Measurements from ENCODE around the gene PTPN12.

Gene PTPN12

GRCh38 chr7:77600952-77601351, 63.9 kb downstream of the PTPN12 start:
- Histone ChIP-seq H3K9ac (ENCODE audit: low read depth, low read length) (no peak overlapping the region), H3K27me3 (ENCODE audit: insufficient read depth, low read length) (no peaks in the 10 kb centered on the region), H3K9me3 (ENCODE audit: insufficient read depth, low read depth, low read length) (no peaks in the 10 kb centered on the region), H3K4me1 (ENCODE audit: insufficient read depth, low read length) (no peaks in the 10 kb centered on the region), H3K27ac (ENCODE audit: low read length) (no peak overlapping the region), H3K36me3 (ENCODE audit: insufficient read depth, low read depth, low read length) (peaks cover 71% of the 10 kb centered on the region), H3K4me3 (ENCODE audit: low read length) (no peak overlapping the region)

- H3K36me3 ChIP-seq (ENCODE audit: insufficient read depth, low read depth, low read length), result peaks cover 71% of the 10 kb centered on the region
- no peaks in the 10 kb centered on the region for H3K9me3 ChIP-seq (ENCODE audit: insufficient read depth, low read depth, low read length)
- H3K4me3 ChIP-seq (ENCODE audit: low read length), result no peak overlapping the region
- no peaks in the 10 kb centered on the region for H3K27me3 ChIP-seq (ENCODE audit: insufficient read depth, low read length)
- no peak overlapping the region for H3K27ac ChIP-seq (ENCODE audit: low read length)
- H3K4me1 ChIP-seq (ENCODE audit: insufficient read depth, low read length), result no peaks in the 10 kb centered on the region
- H3K9ac ChIP-seq (ENCODE audit: low read depth, low read length), result no peak overlapping the region
These were observed 69.5 kb downstream of the PTPN12 start for GRCh38 chr7:77606562-77606961.

- H3K27me3 ChIP-seq (ENCODE audit: insufficient read depth, low read length), result no peaks in the 10 kb centered on the region
- peaks cover 86% of the 10 kb centered on the region for H3K36me3 ChIP-seq (ENCODE audit: insufficient read depth, low read depth, low read length)
- H3K27ac ChIP-seq (ENCODE audit: low read length), result no peak overlapping the region
- 0 out of 2 replicates have a peak, but pooled peaks cover 2% of the 10 kb centered on the region for H3K4me1 ChIP-seq (ENCODE audit: insufficient read depth, low read length)
- no peak overlapping the region for H3K4me3 ChIP-seq (ENCODE audit: low read length)
- no peaks in the 10 kb centered on the region for H3K9me3 ChIP-seq (ENCODE audit: insufficient read depth, low read depth, low read length)
- H3K9ac ChIP-seq (ENCODE audit: low read depth, low read length), result no peak overlapping the region
These were observed 82.2 kb downstream of the PTPN12 start for GRCh38 chr7:77619314-77619713.

GRCh38 chr7:77626586-77627308, 89.7 kb downstream of the PTPN12 start:
- Histone ChIP-seq H3K4me3 (ENCODE audit: low read length) (no peak overlapping the region), H3K27ac (ENCODE audit: low read length) (no peak overlapping the region), H3K36me3 (ENCODE audit: insufficient read depth, low read depth, low read length) (peaks cover 82% of the 10 kb centered on the region), H3K9me3 (ENCODE audit: insufficient read depth, low read depth, low read length) (no peaks in the 10 kb centered on the region), H3K4me1 (ENCODE audit: insufficient read depth, low read length) (no peaks in the 10 kb centered on the region), H3K9ac (ENCODE audit: low read depth, low read length) (no peak overlapping the region), H3K27me3 (ENCODE audit: insufficient read depth, low read length) (no peaks in the 10 kb centered on the region)

- no peak overlapping the region for H3K9ac ChIP-seq (ENCODE audit: low read depth, low read length)
- peaks cover 82% of the 10 kb centered on the region for H3K36me3 ChIP-seq (ENCODE audit: insufficient read depth, low read depth, low read length)
- H3K27ac ChIP-seq (ENCODE audit: low read length), result no peak overlapping the region
These were observed 90.2 kb downstream of the PTPN12 start for GRCh38 chr7:77627309-77627676.

GRCh38 chr7:77629797-77630196, 92.7 kb downstream of the PTPN12 start:
- no peaks in the 10 kb centered on the region for H3K4me1 ChIP-seq (ENCODE audit: insufficient read depth, low read length)
- no peaks in the 10 kb centered on the region for H3K9me3 ChIP-seq (ENCODE audit: insufficient read depth, low read depth, low read length)
- H3K9ac ChIP-seq (ENCODE audit: low read depth, low read length), result no peak overlapping the region
- H3K36me3 ChIP-seq (ENCODE audit: insufficient read depth, low read depth, low read length), result peaks cover 86% of the 10 kb centered on the region
- no peak overlapping the region for H3K4me3 ChIP-seq (ENCODE audit: low read length)
- H3K27ac ChIP-seq (ENCODE audit: low read length), result no peak overlapping the region
- no peaks in the 10 kb centered on the region for H3K27me3 ChIP-seq (ENCODE audit: insufficient read depth, low read length)

More at GRCh38 chr7:77627309-77627676, 90.2 kb downstream of the PTPN12 start:
- H3K9me3 ChIP-seq (ENCODE audit: insufficient read depth, low read depth, low read length), result no peaks in the 10 kb centered on the region
- no peaks in the 10 kb centered on the region for H3K4me1 ChIP-seq (ENCODE audit: insufficient read depth, low read length)
- no peaks in the 10 kb centered on the region for H3K27me3 ChIP-seq (ENCODE audit: insufficient read depth, low read length)
- no peak overlapping the region for H3K4me3 ChIP-seq (ENCODE audit: low read length)

- Histone ChIP-seq H3K27ac (ENCODE audit: low read length) (no peak overlapping the region), H3K36me3 (ENCODE audit: insufficient read depth, low read depth, low read length) (peaks cover 93% of the 10 kb centered on the region), H3K9ac (ENCODE audit: low read depth, low read length) (no peak overlapping the region), H3K27me3 (ENCODE audit: insufficient read depth, low read length) (no peaks in the 10 kb centered on the region), H3K4me1 (ENCODE audit: insufficient read depth, low read length) (no peaks in the 10 kb centered on the region), H3K9me3 (ENCODE audit: insufficient read depth, low read depth, low read length) (no peaks in the 10 kb centered on the region), H3K4me3 (ENCODE audit: low read length) (no peak overlapping the region)
These were observed 94.7 kb downstream of the PTPN12 start for GRCh38 chr7:77631820-77632219.

GRCh38 chr7:77644774-77645173, 107.7 kb downstream of the PTPN12 start:
- H3K36me3 ChIP-seq (ENCODE audit: insufficient read depth, low read depth, low read length), result peaks cover 60% of the 10 kb centered on the region

GRCh38 chr7:77648742-77649338, 111.7 kb downstream of the PTPN12 start:
- Histone ChIP-seq H3K4me3 (ENCODE audit: low read length) (no peak overlapping the region), H3K9ac (ENCODE audit: low read depth, low read length) (no peak overlapping the region), H3K9me3 (ENCODE audit: insufficient read depth, low read depth, low read length) (no peaks in the 10 kb centered on the region), H3K27me3 (ENCODE audit: insufficient read depth, low read length) (no peaks in the 10 kb centered on the region), H3K27ac (ENCODE audit: low read length) (no peak overlapping the region), H3K4me1 (ENCODE audit: insufficient read depth, low read length) (no peaks in the 10 kb centered on the region), H3K36me3 (ENCODE audit: insufficient read depth, low read depth, low read length) (peaks cover 27% of the 10 kb centered on the region)

More at GRCh38 chr7:77644774-77645173, 107.7 kb downstream of the PTPN12 start:
- Histone ChIP-seq H3K4me1 (ENCODE audit: insufficient read depth, low read length) (no peaks in the 10 kb centered on the region), H3K27ac (ENCODE audit: low read length) (no peak overlapping the region), H3K9me3 (ENCODE audit: insufficient read depth, low read depth, low read length) (no peaks in the 10 kb centered on the region), H3K9ac (ENCODE audit: low read depth, low read length) (no peak overlapping the region), H3K27me3 (ENCODE audit: insufficient read depth, low read length) (no peaks in the 10 kb centered on the region), H3K4me3 (ENCODE audit: low read length) (no peak overlapping the region)

- peaks cover 23% of the 10 kb centered on the region for H3K36me3 ChIP-seq (ENCODE audit: insufficient read depth, low read depth, low read length)
- no peaks in the 10 kb centered on the region for H3K4me1 ChIP-seq (ENCODE audit: insufficient read depth, low read length)
- H3K9ac ChIP-seq (ENCODE audit: low read depth, low read length), result no peak overlapping the region
- no peaks in the 10 kb centered on the region for H3K9me3 ChIP-seq (ENCODE audit: insufficient read depth, low read depth, low read length)
- no peak overlapping the region for H3K4me3 ChIP-seq (ENCODE audit: low read length)
- no peak overlapping the region for H3K27ac ChIP-seq (ENCODE audit: low read length)
- H3K27me3 ChIP-seq (ENCODE audit: insufficient read depth, low read length), result no peaks in the 10 kb centered on the region
These were observed 112.7 kb downstream of the PTPN12 start for GRCh38 chr7:77649716-77650349.

- Histone ChIP-seq H3K36me3 (ENCODE audit: insufficient read depth, low read depth, low read length) (peaks cover 34% of the 10 kb centered on the region), H3K27me3 (ENCODE audit: insufficient read depth, low read length) (no peaks in the 10 kb centered on the region), H3K9ac (ENCODE audit: low read depth, low read length) (no peak overlapping the region), H3K4me3 (ENCODE audit: low read length) (no peak overlapping the region), H3K9me3 (ENCODE audit: insufficient read depth, low read depth, low read length) (no peaks in the 10 kb centered on the region), H3K4me1 (ENCODE audit: insufficient read depth, low read length) (no peaks in the 10 kb centered on the region), H3K27ac (ENCODE audit: low read length) (no peak overlapping the region)
These were observed 114.6 kb downstream of the PTPN12 start for GRCh38 chr7:77651575-77652162.

All from iPS-20b (cell line).